HG03095 (cell line): ENCODE data around the gene BACH1.
"Not testable (repeated sequence)": the region's sequence is repeated elsewhere in the genome, so short reads cannot be mapped to it uniquely, and the experiment has no call there.

ENCODE experiments used
- ATAC-seq: cut with Tn5 transposase; IDR thresholded peaks from one replicate; pipeline ENCODE4 v1.9.1; 2021; ENCODE audit warnings: moderate library complexity; ENCODE audit not compliant: unreplicated experiment

BACH1 gene

GRCh38 chr21:29342363-29342957, 43.7 kb downstream of the BACH1 start:
- ATAC-seq = peak; percentile 46

GRCh38 chr21:29343519-29343918, 44.8 kb downstream of the BACH1 start:
- no peak for ATAC-seq

DNA sequence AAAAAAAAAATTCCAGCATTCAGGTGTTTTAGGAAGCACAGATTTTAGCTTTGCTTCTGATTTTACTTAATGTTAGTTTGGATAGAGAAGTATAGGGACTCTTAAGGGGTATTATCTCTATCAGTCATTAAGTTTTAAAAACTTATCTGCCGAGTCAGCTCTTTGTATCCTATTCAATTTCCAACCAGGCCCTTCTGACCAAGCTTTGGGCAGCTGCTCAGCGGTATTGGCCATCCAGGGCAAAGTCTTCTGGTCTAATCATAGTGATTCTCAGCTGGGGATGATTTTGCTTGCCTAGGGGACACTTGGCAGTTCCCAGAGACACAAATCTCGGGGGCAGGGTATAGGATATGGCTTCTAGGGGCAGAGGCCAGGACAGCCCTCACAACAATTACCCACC, 47.6 kb downstream of the BACH1 start:
- no peak for ATAC-seq

DNA sequence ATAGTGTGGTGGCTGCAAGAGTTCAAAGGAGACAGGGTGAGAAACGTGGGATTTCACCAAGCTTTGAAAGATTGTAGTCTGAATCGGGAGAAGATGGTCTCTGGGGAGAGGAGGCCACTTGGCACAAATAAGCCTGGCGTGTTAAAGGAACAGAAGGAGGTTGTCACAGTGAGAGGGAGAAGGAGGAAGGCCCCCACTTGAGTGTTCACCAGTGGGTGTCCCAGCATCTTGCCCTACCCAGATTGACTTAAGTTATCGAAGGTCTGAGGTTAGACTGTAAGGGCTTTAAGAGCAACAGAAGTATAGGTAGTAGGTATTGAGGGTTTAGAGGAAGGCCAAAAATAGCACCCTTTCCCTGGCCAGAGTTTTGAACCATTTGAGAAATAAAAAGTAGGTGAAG, 48.0 kb downstream of the BACH1 start:
- no peak for ATAC-seq

DNA sequence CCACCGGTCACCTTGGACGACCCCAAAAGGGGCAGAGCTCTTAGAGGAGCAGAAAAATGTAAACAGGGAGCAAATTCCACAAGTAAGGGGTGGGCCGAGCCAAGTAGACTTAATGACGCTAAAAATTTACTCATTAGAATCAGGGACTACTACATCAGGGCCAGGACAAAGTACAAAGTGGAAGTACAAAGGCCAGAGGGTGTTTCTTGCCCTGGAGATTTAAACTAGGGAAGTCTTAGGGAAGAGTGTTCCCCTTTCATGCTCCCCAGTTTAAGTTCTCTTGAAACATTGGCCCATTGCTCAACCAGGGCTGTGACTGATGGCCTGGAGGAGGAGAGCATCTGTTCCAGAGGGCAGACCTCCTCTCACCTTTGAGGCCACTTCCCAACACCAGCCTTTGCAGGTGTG, 48.6 kb downstream of the BACH1 start:
- ATAC-seq = no peak

GRCh38 chr21:29349702-29350101, 51.0 kb downstream of the BACH1 start:
- ATAC-seq = no peak

DNA sequence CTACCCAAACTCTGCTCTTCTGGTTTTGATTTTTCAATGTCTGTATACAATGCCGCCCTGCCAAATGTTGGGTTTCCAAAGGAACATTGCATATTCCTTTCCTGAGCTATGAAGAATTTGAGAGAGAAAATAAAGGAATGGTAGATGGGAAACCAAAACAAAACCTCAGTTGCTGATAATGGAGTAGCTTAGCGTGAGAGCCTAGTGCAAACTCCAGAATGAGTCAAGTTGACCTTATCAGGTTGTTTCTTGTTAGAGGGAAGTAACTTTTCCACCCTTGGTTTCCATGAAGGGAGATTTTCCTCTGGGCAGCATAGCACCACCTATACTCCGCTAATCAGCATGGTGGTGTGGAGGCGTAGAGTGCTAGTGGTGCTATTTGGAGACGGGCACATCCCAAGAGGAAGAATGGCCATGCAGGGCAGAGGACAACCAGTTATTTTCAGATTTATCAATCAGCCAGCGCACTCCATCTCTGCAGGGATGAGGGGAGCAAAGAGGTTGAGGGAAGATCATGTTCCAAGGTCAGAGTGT, 51.6 kb downstream of the BACH1 start:
- no peak for ATAC-seq

DNA sequence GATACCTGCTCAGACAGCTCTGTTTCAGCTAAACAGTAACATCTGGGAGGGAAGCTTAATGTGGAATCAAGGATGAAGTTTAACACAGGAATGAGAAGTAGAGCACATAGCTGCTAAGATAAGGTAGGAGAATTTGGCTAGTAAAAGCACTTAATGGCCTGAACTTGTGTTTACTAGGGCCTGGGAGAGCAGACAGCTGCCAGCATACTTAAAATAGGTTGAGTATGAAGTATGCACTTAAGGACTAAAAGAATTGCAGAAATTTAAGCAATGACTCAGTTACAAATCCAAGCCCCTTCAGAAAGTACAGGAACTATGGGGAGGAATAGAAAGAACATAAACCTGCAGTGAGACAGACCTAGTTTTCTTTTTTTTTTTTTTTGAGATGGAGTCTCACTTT, 53.0 kb downstream of the BACH1 start:
- ATAC-seq = no peak

GRCh38 chr21:29355043-29355710, 56.5 kb downstream of the BACH1 start:
- ATAC-seq = not testable (repeated sequence)

GRCh38 chr21:29356291-29356690, 57.6 kb downstream of the BACH1 start:
- not testable (repeated sequence) for ATAC-seq

GRCh38 chr21:29356810-29357209, 58.1 kb downstream of the BACH1 start:
- ATAC-seq = not testable (repeated sequence)

DNA sequence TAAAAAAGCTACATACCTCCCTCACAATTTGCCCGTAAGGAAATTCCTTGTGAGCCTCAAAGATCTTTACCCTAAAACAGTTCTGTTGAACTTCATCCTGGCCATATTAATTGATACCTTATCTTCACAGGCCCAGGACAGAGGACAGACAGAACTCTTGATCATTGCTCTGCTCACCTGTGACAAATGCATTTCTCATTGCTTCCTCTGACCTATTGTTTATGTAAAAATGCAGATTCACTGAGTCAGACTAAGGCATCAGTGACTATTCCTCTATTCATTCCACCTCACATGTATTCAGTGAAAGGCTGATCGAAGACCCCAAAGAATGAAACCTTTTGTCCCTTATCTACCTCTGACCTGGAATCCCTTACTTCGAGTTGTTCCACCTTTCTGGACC, 61.0 kb downstream of the BACH1 start:
- no peak for ATAC-seq

DNA sequence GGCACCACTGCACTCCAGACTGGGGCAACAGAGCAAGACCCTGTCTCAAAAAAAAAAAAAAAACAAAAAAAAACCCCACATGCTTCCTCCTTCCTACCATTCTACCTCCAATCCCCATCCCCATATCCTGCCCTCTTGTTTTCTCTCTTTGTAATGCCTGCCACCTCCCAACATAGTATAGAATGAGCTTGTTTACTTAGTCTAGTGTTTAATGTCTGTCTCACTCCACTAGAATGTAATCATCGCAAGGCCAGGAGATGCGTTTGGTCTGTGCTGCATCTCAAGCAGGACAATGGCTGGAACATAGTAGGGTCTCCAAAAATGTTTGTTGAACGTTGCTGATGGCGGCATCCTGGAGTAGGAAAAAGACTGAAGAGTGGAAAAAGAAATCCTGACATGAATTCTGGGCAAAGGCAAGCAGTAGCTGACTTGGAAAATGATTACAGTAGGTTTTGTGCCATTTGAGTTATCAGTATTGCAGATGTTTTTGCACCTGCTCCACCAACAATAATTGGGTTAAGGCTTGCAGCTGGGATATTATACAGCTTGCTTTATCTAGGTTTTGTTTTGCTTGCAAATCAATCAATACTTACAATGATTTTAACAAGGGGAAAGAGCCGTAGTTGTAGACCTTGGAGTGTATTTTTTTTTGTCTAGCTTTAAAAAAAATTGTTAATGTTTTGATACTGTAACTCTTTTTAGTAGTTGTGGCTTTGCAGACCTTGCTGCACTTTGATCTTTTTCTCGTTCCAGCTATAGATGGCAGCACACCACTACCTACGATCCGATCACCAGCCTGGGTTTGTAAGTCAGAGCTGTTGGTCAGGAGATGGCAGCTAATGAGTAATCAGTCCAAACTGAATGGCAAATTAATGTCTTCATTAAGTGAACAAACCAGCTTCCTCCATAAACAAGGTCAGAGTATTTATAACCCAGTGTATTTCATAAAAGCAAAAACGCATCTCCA, 62.4 kb downstream of the BACH1 start:
- no peak for ATAC-seq

GRCh38 chr21:29362758-29363157, 64.0 kb downstream of the BACH1 start:
- ATAC-seq = no peak

DNA sequence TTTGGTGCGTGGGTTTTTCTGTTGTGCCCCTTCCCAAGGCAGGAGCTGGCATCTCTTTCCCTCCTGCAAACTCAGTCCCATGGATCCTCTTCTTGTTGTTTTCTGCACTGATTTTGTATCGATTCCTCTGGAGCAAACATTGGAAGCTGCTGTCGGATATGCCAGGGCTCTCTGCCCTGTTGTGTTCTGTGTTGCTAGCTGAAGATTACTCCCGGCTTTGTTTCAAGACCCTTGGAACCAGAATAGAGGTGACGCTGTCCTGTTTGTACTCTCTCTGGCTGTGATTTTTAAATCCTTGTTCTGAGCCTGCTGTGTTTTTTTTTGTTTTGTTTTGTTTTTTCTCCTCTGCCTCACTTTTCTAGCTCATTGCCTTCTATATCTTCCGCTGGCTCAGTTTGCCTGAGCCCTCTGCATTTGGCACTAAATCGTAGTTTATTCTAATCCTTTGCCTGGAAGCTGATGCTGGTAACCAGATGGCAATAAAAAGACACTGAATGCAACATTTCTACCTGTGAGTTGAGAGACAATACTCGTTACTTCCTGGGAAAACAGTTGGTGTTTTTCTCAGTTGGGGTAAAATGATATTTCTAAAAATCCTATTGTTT, 67.0 kb downstream of the BACH1 start:
- ATAC-seq = no peak

- no peak for ATAC-seq
Observed at GRCh38 chr21:29366532-29366931, 67.8 kb downstream of the BACH1 start.

DNA sequence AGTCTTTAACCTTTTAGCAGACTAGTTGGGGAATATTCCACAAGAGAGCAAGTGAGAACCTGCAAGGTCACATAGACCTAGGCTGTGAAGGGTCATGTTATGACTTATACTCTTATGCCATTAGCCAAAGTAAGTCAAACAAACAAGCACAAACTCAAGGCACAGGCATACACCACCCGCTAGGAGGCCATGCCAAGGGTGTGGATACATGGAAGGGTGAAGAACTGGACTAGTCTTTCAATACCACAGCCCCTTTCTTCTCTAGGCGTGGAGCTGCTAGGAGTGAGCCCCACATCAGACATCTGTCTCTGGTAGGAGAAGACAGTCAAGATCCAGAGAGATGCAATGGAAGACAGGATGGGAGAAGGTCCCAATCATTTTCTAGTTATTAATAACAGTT, 68.6 kb downstream of the BACH1 start:
- no peak for ATAC-seq

DNA sequence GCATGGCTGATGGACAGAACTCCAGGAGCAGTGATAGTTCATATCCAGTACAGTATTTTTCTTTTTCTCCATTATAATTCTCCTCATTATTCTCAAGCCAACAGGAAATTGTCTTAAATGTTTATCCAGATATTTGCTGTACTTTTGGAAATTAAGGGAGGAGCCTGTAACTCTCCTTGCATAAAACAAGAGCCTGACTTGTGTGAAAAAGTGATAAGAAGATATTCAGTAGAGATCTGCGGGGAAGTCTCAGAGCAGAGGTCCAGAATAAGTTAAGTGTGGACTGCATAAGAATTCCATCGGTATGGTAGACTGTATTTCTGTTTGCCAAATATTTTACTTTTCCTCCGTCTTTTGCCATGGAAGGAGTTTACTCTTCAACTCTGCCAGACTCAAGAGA, 70.2 kb downstream of the BACH1 start:
- ATAC-seq = no peak

- no peak for ATAC-seq
Observed at GRCh38 chr21:29371464-29371863, 72.7 kb downstream of the BACH1 start.

GRCh38 chr21:29372063-29372802, 73.5 kb downstream of the BACH1 start:
- ATAC-seq = no peak
